C4-2B (cell line): ENCODE data around the gene OR6A2.
"Not testable (repeated sequence)": the region's sequence is repeated elsewhere in the genome, so short reads cannot be mapped to it uniquely, and the experiment has no call there.

Source experiments
- H3K27ac ChIP-seq: fragments of 450-650 bp; 2 replicates; pipeline ENCODE4 v1.5.1; 2017
- CTCF ChIP-seq: fragments of 450-650 bp; conservative IDR thresholded peaks from 2 replicates; pipeline ENCODE4 v1.5.1; 2017; ENCODE audit warnings: mild to moderate bottlenecking
- ZFX ChIP-seq: fragments of 450-650 bp; IDR thresholded peaks from 2 replicates; pipeline ENCODE4 v1.6.1; 2017

Gene OR6A2

DNA sequence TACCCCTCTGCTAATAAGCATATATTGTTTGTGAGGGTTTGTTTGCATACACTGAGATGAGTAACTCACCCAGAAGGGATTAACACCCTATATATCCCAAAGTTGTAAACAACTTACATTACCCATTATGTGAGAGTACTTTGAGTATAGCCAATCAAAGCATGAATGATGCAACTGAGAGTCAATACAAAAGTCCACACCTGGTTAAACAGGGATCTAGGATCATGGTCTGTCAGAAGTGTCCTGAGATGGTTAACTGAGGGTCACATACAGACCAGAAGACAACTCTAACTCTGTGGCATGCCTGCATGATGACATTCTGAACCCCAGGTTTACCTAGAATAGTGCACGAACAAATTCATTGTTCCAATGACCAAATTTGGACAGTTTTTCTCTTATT lies 28.6 kb upstream of the OR6A2 start:
- TF ChIP-seq CTCF (no peak), ZFX (no peak)
- no peak overlapping the region for H3K27ac ChIP-seq

GRCh38 chr11:6825231-6825744 lies 25.8 kb upstream of the OR6A2 start:
- no peak overlapping the region for H3K27ac ChIP-seq
- TF ChIP-seq ZFX: no peak
- no peak for TF ChIP-seq CTCF

DNA sequence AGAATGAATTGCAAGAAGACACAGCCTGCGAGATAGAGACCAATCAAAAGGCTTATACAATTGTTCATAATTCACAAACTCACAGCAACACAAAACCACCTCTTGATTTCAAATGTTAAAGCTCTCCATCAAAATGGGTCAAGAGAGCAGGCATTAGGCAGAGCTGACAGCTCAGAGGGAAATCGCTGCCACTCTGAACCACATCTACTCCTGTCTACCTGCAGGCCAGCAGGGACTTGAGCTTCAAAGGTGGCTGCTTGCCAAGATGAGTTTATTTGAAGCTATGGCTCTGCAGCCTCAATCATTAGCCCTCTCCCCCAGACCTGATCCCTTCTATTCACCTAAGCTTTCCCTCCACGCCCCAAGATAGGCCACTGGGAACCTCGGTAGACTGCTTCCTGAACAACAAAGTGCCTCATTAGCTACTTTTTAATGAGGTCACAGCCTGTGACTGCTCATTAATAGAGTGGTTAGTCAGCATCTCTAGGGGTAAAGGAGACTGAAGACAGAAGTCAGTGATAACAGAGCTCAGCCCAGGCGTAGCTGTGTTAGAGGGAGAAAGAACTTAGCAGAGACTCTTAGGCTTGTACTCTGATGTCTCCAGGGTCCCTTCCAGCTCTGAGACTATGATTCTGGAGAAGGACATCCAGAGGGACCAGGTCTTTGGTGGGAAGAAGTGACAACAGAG lies 24.8 kb upstream of the OR6A2 start:
- TF ChIP-seq CTCF: no peak
- no peak for TF ChIP-seq ZFX
- no peak overlapping the region for H3K27ac ChIP-seq

DNA sequence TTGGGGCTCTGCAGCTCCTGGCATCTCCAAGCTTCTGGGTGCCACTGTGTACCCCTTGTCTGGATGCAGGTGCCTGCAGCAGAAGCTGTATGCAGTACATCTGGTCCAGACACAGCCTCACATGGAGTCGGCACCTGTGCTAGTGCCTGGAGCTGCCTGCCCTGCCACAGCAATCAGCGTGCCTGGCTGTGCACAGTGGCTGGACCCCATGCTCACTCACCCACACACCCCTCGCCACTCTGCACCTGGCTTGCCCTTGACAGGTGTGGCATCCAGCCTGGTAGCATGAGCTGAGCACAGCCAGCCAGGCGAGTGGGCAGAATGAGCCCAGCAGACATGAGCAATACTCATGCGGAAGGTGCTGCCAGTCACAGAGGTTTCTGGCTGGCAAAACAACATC lies 19.5 kb upstream of the OR6A2 start:
- TF ChIP-seq ZFX (no peak), CTCF (no peak)
- no peak overlapping the region for H3K27ac ChIP-seq

DNA sequence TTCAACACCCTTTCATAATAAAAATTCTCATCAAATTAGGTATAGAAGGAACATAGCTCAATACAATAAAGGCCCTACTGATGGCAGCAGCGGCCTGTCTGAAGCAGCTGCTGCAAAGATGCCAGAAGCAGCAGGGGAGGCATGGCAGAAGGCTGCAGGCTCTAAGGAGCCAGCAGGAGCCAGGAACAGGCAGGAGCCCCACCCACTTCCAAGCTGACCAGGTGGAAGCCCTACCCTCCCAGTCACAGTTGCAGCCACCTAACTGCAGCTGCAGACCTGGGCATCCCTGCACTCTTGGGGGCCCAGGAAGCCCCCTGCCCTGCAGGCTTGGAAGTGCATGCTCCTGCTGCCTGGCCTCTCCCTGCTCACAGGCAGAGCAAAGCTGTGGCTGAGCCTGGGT lies 18.2 kb upstream of the OR6A2 start:
- no peak for TF ChIP-seq ZFX
- no peak for TF ChIP-seq CTCF
- no peak overlapping the region for H3K27ac ChIP-seq

GRCh38 chr11:6813656-6814055 lies 14.2 kb upstream of the OR6A2 start:
- TF ChIP-seq CTCF: no peak
- TF ChIP-seq ZFX: no peak
- H3K27ac ChIP-seq: no peak overlapping the region

DNA sequence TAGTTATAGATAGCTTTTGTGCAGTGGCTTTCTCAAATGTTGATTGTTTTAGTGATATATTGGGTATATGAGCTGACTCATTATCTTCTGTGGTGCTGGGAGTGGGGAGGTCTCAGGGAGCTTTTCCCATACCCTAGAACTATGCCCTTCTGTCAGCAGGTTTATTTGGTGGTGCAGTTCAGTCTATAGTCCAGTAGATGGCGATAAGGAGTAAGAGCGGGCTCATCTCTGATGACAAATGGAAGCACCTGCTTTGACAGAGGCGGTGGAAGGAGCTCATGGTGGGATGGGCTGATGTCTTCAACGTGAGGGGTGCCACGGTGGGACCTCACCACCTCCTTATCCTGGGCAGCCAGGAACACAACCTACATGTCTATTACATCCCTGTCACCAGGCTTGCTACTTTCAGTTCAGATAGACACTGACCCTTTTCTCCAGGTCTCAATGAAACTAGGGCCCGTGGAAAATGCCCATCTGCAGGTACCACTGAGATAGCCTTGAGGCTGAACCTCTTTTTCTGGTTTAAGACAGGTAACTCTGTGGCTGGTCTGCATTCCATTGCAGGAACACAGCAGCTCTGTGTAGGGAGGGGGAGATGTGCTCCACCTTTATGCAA lies 13.0 kb upstream of the OR6A2 start:
- TF ChIP-seq ZFX: no peak
- TF ChIP-seq CTCF: peak; percentile 96

GRCh38 chr11:6801075-6801474 lies 1.6 kb upstream of the OR6A2 start:
- not testable (repeated sequence) for H3K27ac ChIP-seq

More for the DNA sequence above, 13.0 kb upstream of the OR6A2 start:
- no peak overlapping the region for H3K27ac ChIP-seq
